ENCODE measurements around the gene HSPE1. TPM values are rescaled to one million over a fixed set of nuclear protein-coding genes. Genes with fewer than 3 reads are reported as not detected.

The HSPE1 gene
- total and polyA plus RNA-seq, 12 donors: 113 to 4,257 (median 299) TPM

GRCh38 chr2:197506658-197507057 lies 6.5 kb downstream of the HSPE1 start:
- peaks cover 0 to 21% of the 10 kb centered on the region in 2 donors for H3K36me3 ChIP-seq (replicated peaks in 1 of 2)
- peaks cover 8 to 31% of the 10 kb centered on the region in 2 donors for H3K4me1 ChIP-seq (replicated peaks in 1 of 2)
- no peak overlapping the region for H3K4me3 ChIP-seq
- H3K9me3 ChIP-seq (replicated peaks in 1 of 3): no peaks in the 10 kb centered on the region
- 55 to 62% (median 58%) methylated on average over 5 of the region's 5 CpGs for WGBS, 4 donors
- TF ChIP-seq POLR2A (IDR thresholded peaks at IDR 0.05): no peak
- TF ChIP-seq CTCF (IDR thresholded peaks at IDR 0.05): no peak
- no peaks in the 10 kb centered on the region for H3K27me3 ChIP-seq
- H3K27ac ChIP-seq: peak overlapping the region in 1 of 5 donors; percentile 50
- intact Hi-C loops (cut with DNase I): no loop called here
- no peak for DNase-seq

- peak overlapping the region in 4 of 5 donors; percentile 88 to 97 (median 92) for H3K27ac ChIP-seq
- H3K9me3 ChIP-seq (replicated peaks in 1 of 3): no peaks in the 10 kb centered on the region
- no peak for DNase-seq
- TF ChIP-seq POLR2A (IDR thresholded peaks at IDR 0.05) (no peak), CTCF (IDR thresholded peaks at IDR 0.05) (no peak)
- WGBS, 4 donors: 67 to 81% (median 78%) methylated on average over 5 of the region's 5 CpGs
- H3K27me3 ChIP-seq: no peaks in the 10 kb centered on the region
- H3K36me3 ChIP-seq (replicated peaks in 1 of 2): no peaks in the 10 kb centered on the region
- intact Hi-C loops (cut with DNase I): no loop called here
- H3K4me3 ChIP-seq: no peak overlapping the region
- H3K4me1 ChIP-seq (replicated peaks in 1 of 2): peaks cover 12 to 29% of the 10 kb centered on the region in 2 donors
Measured at GRCh38 chr2:197513915-197514314, 13.7 kb downstream of the HSPE1 start.

- Histone ChIP-seq H3K36me3 (replicated peaks in 1 of 2) (no peaks in the 10 kb centered on the region), H3K27me3 (no peaks in the 10 kb centered on the region), H3K27ac (peak overlapping the region; percentile 78 to 97 (median 88)), H3K9me3 (replicated peaks in 1 of 3) (no peaks in the 10 kb centered on the region), H3K4me3 (peak overlapping the region in 2 of 4 donors; percentile 28 to 70), H3K4me1 (replicated peaks in 1 of 2) (peaks cover 12 to 37% of the 10 kb centered on the region in 2 donors)
- DNase-seq: peak in 1 of 7 donors; percentile 6
- intact Hi-C loops (cut with DNase I): no loop called here
- TF ChIP-seq POLR2A (IDR thresholded peaks at IDR 0.05) (no peak), CTCF (IDR thresholded peaks at IDR 0.05) (no peak)
- WGBS, 4 donors: 38 to 55% (median 39%) methylated on average over 3 of the region's 3 CpGs
Measured at GRCh38 chr2:197514754-197515153, 14.6 kb downstream of the HSPE1 start.

GRCh38 chr2:197515315-197515738 lies 15.1 kb downstream of the HSPE1 start:
- H3K27me3 ChIP-seq: no peaks in the 10 kb centered on the region
- H3K9me3 ChIP-seq (replicated peaks in 1 of 3): no peaks in the 10 kb centered on the region
- H3K4me1 ChIP-seq (replicated peaks in 1 of 2): peaks cover 12 to 41% of the 10 kb centered on the region in 2 donors
- peak overlapping the region in 3 of 4 donors; percentile 28 to 70 (median 38) for H3K4me3 ChIP-seq
- peak overlapping the region; percentile 78 to 97 (median 88) for H3K27ac ChIP-seq
- 0% methylated on average over 12 to 16 of the region's 16 CpGs for WGBS, 4 donors
- intact Hi-C loops (cut with DNase I): no loop called here
- no peaks in the 10 kb centered on the region for H3K36me3 ChIP-seq (replicated peaks in 1 of 2)
- peak; percentile 33 to 80 (median 64) for DNase-seq
- TF ChIP-seq CTCF (IDR thresholded peaks at IDR 0.05) (no peak), POLR2A (IDR thresholded peaks at IDR 0.05) (no peak)
